Stimulated activated CD8-positive, alpha-beta memory T cell treated with anti-CD3 and anti-CD28 coated beads, Interleukin-2, amount 100 ng/mL, for 1 hour (primary cell): ENCODE measurements around the gene LBR.
"Not testable (repeated sequence)": the region's sequence is repeated elsewhere in the genome, so short reads cannot be mapped to it uniquely, and the experiment has no call there.

Source experiments
- DNase-seq, 2 donors: peaks; one replicate each; pipeline ENCODE4 v3.0.0-alpha.2; 2020; ENCODE audit warnings: low read depth in 2 of 2

LBR gene

GRCh38 chr1:225427235-225428067 lies at the start of gene LBR:
LBR (minus strand) TSS chr1:225428038; CDS start chr1:225424075, 3,963 bp downstream.
- no peak for DNase-seq

GRCh38 chr1:225477296-225477911 lies 49.6 kb upstream of the LBR start:
- no peak for DNase-seq

DNA sequence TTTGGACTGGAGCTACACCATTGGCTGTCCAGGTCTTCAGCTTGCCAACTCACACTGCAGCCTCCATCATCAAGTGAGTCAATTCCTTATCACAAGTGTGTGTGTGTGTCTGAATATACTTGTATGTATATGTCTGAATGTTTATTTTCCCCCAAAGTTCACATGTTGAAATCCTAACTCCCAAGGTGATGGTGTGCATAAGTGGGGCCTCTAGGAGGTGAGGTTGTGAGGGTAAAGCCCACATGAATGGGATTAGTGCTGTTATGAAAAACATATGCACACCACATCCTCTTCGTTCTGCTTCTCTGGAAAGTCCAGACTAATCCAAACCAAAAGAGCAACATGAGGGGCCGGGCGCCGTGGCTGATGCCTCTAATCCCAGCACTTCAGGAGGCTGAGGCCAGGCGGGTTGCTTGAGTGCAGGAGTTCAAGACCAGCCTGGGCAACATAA lies 48.7 kb upstream of the LBR start:
- no peak for DNase-seq

DNA sequence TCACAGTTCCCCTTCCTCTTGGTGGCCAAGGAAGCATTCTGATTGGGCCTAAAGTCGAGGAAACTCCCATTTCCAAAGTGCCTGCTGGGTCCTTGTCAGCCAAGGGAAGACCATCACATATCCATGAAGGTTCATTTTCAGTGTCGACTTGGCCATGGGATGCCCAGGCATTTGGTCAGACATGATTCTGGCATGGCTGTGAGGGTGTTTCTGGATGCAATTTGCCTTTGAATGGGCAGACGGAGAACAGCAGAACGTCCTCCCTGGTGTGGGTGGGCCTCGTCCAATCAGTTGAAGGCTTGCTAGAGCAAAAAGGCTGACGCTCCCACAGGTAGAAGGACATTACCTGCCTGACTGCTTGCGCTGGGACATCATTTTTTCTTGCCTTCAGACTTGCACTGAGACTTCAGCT lies 48.3 kb upstream of the LBR start:
- no peak for DNase-seq

- peak; percentile 52 to 53 for DNase-seq
Observed at GRCh38 chr1:225474986-225475820, 47.4 kb upstream of the LBR start.

DNA sequence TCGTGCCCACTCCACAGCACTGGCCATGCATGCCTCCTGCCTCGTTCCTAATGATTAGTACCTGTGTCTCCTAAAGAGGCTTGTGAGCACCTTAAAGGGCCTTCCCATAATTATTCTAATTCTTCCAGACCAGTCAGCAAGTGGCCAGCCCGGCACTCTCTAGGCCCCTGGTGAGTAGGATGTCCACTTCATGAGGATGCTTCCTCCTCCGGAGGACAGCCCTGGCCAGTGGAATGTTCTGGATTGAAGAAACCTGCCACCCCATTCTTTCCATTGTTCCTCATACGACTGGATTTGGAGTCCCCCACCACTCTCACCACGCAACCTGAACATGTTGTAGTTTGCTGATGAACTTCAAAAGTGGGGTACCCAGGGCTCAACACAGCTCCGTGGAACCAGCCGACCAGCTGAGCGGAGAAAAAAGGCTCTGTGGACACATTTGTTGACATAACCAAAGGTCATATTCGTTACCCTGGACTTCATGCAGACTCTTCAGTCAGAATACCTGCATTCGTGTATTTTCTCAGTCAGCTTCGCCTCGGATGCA lies 46.7 kb upstream of the LBR start:
- no peak for DNase-seq

- not testable (repeated sequence) for DNase-seq
Observed at GRCh38 chr1:225473676-225474438, 46.0 kb upstream of the LBR start.

DNA sequence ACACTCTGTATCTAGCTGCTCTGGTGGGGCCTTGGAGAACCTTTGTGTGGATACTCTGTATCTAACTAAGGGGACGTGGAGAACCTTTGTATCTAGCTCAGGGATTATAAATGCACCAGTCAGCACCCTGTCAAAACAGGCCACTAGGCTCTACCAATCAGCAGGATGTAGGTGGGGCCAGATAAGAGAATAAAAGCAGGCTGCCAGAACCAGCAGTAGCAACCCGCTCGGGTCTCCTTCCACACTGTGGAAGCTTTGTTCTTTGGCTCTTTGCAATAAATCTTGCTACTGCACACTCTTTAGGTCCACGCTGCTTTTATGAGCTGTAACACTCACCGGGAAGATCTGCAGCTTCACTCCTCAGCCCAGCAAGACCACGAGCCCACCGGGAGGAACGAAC lies 45.4 kb upstream of the LBR start:
- DNase-seq = not testable (repeated sequence)

- no peak for DNase-seq
Observed at GRCh38 chr1:225471453-225472301, 43.8 kb upstream of the LBR start.

GRCh38 chr1:225471109-225471452 lies 43.2 kb upstream of the LBR start:
- DNase-seq = no peak

DNA sequence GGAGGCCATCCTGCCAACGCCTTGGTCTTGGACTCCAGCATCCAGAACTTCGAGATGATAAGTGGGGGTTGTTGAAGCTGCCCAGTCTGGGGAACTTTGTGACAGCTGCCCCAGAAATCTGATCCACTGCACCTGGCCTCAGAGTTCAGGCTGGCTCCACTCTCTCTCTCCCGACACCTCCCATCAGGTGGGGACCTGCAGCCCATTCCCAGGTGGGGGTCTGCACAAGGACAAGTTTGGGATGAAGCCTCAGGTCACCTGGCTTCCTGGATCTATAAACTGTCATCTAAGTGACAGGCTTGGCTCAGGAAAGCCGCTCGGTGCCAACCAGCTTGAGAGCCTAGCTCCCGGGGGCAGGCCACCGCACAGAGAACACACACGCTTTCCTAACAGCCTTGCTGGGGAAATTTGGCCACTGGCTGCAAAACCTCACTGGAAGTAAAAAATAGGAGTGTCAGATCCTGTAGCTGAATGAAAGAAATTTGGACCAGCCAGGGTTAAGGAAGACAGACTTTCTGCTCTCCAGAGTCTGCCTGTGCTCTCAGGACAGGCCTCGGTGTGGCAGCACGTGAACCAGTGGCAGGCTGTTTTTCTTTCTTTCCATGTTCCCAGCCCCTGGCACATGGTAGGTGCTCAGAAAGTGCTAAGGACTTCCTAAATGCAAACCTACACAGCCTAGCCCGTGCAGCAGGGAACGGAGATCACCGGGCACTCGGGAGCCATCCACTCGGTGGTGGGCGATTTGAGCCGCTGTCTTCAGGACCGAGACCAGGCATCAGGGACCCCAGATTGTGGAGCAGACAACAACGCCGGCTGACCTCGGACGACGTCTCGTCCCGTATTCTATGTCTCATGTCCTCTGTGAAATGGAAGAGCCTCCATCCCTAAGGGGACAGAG lies 42.6 kb upstream of the LBR start:
- DNase-seq = no peak

- no peak for DNase-seq
Observed at GRCh38 chr1:225469051-225469450, 41.2 kb upstream of the LBR start.

- DNase-seq = no peak
Observed at GRCh38 chr1:225468270-225469020, 40.6 kb upstream of the LBR start.

- DNase-seq = peak; percentile 62
Observed at GRCh38 chr1:225467193-225468020, 39.6 kb upstream of the LBR start.

GRCh38 chr1:225466848-225467192 lies 39.0 kb upstream of the LBR start:
- no peak for DNase-seq

DNA sequence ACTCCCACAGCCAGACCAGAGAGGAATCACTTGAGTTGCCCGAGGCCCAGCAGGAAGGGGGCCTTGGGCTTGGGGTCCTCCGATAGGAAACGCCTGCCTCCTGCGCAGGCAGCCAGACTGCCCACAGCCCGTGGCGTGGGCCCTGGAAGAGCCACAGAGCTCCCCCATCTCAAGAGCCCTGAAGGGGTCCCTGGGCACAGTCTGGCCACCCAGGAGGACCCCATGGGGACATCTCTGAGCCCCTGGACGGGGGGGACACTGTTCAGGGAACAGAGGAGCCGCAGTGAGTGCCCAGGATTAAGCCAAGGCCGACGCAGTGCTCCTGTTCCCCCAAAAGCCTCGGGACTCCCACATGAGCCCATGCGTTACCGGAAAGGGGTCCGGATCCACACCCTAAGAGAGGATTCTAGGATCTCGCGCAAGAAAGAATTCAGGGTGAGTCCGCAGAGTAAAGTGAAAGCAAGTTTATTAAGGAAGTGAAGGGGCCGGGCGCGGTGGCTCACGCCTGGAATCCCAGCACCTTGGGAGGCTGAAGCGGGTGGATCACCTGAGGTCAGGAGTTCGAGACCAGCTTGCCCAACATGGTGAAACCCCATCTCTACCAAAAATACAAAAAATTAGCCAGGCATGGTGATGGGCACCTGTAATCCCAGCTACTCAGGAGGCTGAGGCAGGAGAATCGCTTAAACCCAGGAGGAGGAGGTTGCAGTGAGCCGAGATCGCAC lies 38.1 kb upstream of the LBR start:
- no peak for DNase-seq
